Glomerular visceral epithelial cell (primary cell): ENCODE data around the gene SLAIN2.
"Not testable (repeated sequence)": the region's sequence is repeated elsewhere in the genome, so short reads cannot be mapped to it uniquely, and the experiment has no call there.

Experiments used
- DNase-seq: peaks from one replicate; pipeline ENCODE4 v3.0.0-alpha.2; 2016; ENCODE audit errors: extremely low spot score

The SLAIN2 gene

DNA sequence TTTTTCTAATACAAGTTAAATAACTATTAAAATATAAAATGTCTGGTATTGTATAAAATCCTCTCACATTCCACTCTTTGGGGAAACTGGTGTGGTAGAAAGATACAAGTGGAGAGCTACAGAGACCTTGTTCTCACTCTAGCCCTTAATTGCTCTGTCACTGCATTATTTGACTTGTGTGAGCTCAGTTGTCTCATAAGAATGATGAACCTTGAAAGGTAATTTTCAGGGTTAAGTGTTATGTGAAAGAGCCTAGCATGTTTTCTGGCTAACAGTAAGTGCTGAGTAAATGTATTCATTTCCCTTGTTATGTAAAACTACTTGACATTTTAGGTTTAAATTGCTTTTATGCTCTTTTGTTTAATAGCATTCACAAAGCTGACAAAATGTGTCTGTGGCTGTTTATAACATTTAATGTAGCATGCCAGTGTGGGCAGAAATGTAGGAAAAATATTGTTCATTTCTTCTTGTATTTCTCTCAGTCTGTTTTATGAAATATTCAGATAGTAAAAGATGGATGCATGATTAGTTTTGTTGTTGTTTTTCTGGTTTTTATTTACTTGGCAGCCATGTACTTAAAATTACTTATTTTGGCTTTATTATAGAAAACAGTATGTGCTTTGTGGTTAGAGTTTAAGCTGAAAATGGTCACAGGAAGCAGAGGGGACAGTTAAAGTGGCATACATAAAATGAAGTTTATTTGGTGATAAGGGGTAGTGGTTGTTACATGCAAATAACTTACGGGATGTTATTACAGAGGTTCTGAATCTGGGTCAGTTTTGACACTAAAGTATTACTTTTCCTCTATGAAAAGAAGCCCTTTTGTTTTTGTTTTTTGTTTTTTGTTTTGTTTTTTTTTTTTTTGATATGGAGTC is 29.2 kb downstream of the SLAIN2 start:
- no peak for DNase-seq

DNA sequence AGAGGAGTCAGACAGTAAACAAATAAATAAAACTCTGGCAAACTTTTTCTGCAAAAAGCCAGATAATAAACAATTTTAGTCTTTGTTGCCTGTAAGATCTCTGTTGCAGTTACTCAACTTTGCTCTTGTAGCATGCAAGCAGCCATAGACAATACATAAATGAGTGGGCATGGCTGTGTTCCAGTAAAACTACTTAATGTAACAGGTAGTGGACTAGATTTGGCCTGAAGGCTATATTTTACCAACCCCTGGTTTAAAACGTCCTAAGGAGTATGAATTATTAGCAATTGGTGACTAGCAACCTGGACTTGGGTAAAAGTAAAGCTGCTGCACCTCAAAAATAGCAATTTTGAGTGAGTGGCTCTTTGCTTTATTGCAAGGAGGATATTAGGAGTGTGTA is 30.9 kb downstream of the SLAIN2 start:
- DNase-seq = no peak

DNA sequence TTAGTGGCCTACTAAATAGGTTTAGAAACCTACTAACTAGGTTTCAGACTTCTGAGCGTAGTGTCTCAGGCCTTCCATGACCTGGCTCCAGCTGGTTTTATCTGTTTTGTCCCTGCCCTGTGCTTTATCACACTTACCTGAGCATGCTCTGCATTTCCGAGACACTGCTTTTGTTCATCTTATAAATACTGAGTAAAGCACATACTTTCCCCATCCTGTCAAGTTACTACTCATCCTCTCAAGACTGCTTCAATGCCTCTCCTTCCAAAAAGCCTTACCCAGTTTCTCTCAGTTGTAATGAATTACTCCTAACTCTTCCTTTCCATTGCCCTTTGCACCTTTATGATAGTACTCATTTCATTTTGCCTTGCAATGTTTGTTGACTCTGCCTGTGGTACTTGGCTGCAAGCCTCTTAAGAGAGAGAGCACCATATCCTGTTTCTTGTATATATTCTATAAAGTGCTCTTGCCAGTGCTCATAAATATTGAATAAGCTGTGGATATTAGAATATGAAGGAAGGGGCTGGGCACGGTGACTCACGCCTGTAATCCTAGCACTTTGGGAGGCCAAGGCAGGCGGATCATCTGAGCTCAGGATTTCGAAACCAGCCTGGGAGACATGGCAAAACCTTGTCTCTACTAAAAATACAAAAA is 34.4 kb downstream of the SLAIN2 start:
- peak; percentile 50 for DNase-seq

DNA sequence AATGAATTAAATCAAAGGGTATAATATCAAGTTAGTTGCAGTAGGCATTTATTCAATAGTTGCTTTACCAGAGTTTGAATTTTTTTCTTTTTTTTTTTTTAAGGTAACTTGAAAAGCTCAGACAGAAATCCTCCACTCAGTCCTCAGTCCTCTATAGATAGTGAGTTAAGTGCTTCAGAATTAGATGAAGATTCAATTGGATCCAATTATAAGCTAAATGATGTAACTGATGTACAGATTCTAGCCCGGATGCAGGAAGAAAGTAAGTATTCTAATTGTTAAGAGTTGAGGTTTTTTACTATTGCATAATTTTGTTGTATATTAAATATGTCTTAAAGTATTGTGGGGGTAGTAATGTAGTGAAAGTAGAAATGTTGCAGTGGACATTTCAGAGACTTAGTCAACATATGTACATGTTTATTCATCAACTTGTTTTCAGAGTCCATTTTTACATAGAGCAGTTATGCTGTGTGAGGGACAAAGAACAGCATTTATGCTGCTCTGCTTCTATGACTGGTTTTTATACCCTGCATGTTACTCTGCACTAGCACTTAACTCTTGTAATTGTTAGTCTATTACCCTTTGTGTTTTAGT is 38.4 kb downstream of the SLAIN2 start:
- DNase-seq = no peak

DNA sequence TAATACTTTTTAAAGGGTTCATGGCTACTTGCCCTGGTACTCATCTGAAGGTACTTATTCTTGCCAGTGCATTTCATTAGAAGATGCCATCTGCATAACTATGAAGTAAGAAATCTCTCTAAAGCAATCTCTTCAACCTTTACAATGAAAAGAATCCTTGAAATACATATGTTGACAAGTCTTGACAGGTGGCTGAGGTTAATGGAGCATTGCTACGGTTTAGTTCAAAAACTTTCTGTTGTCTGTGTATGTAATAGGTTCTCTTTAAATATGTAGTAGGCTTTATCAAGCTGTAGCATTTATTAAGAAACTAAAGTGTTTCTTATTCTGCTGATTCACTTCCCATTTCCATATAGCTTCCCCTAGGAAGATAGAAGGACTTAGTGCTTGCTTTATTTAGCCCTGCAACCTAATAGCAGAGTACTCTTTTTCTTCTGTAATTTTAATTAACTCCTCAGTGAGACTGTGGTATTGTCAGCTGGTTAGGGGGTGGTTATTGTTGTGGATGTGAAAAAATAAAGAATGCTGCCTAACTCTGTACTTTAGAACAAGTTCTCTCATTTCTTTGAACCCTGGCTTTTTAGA is 39.3 kb downstream of the SLAIN2 start:
- no peak for DNase-seq

DNA sequence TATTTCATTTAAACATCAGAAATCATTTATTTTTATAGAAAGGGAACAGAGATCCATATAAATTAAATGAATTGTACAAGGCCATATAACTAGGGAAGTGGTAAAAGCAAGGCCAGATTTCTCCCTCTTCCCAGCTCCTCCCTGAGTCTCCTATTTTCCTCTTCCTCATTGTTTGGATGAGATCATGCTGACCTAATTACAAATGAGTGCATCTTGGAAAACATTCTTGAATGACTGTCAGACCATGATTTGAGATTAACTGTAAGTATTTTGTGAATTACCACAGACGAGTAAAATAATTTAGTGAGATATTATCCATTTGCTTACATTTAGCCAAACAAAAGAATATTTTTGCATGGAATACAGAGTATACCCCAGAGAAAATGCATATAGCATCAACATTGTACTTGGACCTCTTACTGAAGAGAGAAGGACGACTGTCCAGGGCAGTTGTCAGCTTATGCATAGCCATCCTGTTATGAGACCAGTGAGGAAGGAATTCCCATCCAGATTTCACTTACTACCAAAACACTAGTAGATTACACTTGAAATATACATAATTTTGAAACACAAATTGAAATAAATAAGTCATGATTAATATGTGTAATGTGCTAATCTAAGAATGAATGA is 47.3 kb downstream of the SLAIN2 start:
- DNase-seq = no peak

DNA sequence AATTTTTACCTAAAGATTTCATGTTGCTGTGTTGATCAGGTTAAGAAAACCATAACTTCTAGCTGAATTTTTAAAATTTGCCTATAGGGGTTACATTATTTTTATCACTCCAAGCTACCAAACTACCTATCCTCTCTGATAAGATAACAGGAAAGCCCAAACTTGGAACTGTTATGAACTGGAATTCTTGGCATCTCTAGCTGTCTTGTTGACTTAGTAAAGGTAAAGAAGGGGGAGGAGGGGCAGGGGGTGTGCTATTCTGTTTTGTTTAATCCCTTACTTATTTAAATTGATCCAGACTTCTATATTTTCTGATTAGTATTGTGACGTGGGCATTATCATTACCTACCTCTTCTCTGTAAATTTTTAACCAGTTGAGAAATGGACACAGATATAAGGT is 54.7 kb downstream of the SLAIN2 start:
- no peak for DNase-seq

DNA sequence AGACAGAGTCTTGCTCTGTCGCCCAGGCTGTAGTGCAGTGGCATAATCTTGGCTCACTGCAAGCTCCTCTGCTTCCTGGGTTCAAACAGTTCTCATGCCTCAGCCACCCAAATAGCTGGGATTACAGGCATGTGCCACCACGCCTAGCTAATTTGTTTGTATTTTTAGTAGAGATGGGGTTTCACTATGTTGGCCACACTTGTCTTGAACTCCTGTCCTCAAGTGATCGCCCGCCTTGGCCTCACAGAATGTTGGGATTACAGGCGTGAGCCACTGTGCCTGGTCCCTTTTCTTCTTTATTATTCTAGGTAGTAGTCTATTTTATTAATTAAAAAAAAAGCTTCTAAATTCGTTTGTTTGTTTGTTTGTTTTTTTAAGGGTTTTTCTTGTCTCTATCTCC is 59.1 kb downstream of the SLAIN2 start:
- DNase-seq = no peak

DNA sequence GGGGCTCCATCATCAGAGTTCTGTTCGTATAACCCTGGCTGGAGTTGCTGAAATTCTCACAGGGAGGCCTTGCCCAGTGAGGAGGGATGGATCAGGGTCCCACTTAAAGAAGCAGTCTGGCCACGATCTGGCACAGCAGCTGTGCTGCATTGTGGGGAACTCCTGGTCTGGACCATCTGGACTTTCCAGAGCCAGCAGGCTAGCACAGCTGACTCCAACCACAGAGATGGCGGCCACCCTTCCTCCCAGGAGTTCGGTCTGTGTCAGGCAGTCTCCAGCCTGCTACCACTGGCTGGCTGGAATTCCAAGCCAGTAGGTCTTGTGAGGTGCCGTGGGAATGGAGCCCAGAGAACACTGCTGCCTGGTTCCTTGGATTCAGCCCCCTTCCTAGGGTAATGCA is 62.0 kb downstream of the SLAIN2 start:
- DNase-seq = no peak

DNA sequence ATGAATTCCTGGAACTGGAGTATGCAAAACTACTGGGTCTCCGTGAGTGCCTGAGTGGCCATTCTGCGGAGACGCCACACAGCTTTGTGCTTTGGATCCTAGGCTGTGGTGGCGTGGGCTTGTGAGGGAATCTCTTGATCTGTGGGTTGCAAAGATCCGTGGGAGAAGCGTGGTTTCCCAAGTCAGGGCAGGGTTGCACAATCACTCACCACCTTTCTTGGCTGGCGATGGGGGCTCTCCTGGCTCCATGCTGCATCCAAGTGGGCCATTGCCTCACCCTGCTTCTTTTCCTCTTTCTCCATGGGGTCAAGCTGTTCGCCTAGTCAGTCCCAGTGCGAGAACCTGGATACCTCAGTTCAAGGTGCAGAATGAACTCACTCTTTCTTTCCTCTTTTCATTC is 62.5 kb downstream of the SLAIN2 start:
- no peak for DNase-seq

DNA sequence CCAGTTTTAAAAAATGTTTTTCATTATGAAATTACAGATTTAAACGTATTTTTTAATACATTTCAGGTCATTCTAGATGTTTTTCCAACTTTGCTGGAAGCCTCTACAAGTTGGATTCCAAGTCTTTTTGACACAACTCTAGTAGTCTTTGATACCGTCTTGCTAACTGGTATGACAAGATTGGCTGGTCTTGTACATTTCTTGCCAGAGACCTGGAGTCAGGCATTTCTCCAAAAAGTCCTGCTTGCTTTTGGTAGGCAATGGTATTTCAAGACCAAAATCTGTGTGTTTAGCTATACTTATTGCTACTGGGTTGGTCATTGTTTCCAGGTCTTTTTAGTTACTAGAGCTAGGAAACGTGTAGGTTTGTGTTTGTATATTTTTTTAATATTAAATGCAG is 64.6 kb downstream of the SLAIN2 start:
- DNase-seq = no peak

DNA sequence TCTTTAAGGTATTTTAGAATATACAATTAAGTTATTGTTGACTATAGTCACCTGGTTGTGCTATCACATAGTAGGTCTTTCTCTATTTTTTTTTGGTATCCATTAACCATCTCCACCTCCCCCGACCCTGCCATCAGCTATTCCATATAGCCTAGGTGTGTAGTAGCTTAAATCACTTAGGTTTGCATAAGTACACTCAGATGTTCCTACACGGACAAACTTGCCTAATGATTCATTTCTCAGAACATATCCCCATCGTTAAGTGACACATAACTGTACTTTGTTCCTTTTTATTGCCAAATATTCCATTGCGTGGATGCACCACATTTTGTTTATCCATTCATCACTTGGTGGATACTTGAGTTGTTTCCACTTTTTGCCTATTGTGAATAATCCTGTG is 67.9 kb downstream of the SLAIN2 start:
- DNase-seq = no peak

DNA sequence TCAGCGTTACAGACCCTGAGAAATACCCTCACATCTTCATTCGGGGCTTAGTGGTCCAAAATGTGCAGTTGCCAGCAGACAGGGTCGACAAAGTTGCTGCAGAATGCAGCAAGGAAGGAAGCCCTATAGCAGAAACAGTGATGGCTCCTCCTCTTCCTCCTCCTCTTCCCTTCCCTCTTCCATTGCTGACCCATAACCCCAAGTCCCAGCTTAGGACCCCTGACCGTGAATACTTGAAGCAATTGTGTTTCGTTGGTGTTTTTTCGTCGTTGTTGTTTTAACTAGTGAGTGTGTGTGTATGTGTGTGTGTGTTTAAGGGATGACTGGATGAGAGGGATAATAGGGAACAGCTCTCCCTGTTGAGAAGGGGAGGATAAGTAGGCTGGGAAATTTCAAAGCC is 69.5 kb downstream of the SLAIN2 start:
- DNase-seq = no peak

DNA sequence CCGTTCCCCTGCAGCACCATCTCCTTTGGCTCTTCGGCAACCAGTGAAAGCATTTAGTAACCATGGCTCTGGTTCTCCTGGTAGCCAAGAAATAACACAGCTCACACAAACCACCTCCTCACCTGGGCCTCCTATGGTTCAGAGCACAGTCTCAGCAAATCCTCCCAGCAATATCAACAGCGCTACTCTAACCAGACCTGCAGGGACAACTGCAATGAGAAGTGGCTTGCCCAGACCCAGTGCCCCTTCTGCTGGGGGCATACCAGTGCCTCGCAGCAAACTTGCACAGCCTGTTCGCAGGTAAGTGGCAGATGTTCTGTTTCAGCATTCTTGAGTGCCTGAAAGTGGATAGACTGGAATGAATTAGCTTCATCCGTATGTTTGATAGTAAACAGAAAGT is 78.8 kb downstream of the SLAIN2 start:
- no peak for DNase-seq

DNA sequence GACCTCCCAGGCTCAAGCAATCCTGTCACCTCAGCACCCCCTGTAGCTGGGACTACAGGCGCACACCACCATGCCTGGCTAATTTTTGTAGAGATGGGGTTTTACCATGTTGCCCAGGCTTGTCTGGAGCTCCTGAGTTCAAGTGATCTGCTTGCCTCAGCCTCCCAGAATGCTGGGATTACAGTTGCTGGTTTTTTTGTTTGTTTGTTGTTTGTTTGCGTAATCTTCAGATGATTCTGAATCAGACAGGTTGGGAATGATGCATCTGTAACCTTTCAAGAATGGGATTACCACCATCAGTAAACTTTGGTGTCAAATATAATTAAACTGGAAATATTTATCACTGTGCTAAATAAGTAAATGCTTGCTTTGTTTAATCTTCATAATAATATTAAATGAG is 79.8 kb downstream of the SLAIN2 start:
- DNase-seq = no peak

DNA sequence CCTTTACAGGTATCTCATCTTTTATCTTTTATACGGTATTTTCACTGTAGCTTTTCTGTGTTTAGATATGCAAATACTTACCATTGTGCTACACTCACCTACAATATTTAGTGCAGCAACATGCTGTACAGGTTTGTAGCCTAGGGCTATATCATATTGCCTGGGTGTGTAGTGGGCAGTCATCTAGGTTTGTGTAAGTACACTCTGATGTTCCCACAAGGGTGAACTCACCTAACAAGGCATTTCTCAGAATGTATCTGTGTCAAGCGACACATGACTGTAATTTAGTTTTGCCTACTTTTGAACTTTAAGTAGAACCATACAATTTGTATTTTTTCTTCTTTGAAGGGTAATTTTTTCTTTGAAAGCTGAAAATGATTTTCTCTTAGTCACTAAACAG is 87.6 kb downstream of the SLAIN2 start:
- DNase-seq = no peak

DNA sequence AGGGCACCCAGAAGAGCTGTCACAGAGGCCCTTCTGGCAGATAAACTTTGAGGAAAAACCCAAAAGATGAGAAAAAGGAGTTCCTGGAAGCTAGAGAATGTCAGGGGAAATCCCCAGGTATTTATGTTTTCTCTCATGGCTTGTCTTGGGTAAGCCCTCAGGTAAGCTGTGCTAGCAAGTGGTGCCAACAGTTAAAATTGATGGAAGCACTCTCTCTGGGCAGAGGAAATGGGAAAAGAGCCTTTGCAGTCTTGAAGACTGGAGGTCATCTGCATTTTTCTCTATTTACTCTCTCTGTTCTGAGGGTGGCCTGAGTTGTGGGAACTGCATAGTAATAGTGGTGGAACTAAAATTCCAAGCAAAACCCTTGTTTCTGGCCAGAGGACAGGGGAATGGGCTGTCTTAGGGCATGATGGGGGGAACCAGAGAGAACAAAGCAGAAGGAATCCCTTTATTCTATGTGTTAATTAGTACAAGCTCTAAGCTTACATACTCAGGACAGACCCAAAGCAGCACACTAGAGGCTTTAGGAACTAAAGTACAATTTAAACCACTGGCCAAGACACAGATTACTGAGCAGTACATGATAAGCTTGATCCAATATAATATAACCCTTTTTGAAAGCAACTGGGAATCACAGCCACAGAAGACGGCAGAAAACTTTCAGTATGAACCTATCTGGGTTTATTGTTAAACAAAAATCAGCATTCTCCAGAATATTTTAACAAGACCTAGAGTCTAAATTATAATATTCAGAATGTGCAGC is 88.6 kb downstream of the SLAIN2 start:
- DNase-seq = no peak

DNA sequence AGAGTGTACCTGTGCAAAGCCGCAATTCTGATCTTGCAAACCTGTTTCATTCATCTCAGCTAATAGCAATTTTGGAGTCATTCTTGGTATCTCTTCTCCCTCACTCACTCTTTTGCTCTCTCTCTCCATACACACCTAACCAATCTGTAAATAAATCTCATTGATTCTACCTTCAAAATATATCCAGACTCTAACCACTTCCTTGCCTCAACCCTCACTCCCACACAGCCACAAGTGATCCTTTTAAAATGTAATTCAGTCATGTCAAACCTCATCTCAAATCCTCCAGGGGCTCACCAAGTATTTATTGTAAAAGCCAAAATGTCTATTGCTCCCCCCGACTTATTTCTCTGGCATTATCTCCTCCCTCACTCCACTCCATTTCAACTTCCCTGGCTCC is 90.1 kb downstream of the SLAIN2 start:
- DNase-seq = no peak

DNA sequence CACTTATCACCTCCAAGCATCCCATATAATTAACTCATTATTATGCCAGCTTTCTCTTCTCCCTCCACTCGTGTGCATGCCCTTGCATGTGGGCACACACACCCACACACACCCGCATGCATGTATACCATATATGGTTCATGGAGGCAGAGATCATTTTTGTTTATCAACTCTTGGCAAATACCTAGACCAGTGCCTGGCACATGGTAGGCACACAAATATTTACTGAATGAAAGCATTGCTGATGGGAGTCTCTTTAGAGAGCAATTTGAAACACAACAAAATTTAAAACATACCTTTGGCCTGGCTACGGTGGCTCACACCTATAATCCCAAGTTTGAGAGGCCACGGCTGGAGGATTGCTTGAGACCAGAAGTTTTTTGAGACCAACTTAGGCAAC is 90.7 kb downstream of the SLAIN2 start:
- DNase-seq = no peak

DNA sequence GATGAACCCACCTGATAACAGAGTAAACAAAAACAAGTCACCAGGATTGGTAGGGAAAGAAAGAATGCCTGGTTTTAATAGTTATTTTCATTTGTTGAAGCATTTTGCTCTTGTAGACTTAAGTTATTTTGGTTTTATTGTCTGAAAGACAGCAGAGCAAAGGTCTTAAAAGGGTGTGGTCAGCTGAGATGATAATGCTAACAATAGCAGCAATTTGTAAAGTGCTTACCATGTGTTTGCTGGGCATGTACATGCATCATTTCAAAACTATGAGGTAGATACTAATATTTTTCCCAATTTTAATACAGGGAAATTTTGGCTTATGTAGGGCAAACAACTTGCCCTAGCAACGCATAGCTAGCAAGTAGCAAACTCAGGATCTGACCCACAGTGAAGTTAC is 95.0 kb downstream of the SLAIN2 start:
- no peak for DNase-seq

DNA sequence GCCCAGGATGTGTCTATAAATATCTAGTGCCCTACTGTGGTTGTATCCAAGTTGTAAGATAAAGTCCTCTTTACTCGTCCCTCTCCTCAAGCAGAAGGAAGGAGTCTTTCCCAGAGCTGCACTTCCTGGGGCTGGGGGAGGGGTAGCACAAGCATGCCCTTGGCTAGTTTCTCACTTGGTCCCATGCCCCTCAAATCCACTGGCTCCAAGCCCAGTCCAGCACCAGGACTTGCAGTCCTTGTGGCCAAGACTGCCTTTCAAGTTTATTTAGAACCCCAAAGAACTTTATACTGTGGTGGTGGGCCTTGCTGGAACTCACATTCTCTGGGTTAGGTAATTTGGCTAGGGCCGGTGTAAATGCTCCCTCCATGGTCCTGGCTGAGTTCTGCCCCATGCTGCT is 98.7 kb downstream of the SLAIN2 start:
- no peak for DNase-seq

DNA sequence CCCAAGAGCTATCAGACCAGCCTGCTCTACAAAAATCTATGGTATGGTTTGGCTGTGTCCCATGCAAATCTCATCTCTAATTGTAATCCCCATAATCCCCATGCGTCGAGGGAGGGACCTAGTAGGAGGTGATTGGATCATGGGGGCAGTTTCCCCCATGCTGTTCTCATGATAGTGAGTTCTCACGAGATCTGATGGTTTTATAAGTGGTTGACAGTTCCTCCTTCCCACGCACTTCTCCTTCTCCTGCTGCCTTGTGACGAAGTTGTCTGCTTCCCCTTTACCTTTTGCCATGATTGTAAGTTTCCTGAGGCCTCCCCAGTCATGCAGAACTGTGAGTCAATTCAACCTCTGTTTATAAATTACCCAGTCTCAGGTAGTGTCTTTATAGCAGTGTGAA is 99.6 kb downstream of the SLAIN2 start:
- not testable (repeated sequence) for DNase-seq
